DMS53 (cell line): ENCODE results near the gene COL27A1.
"Not testable (repeated sequence)": the region's sequence is repeated elsewhere in the genome, so short reads cannot be mapped to it uniquely, and the experiment has no call there.

Experiments
- DNase-seq: peaks from one replicate; lab custom pipeline; 2025; lab: John Stamatoyannopoulos, UW

COL27A1 gene

DNA sequence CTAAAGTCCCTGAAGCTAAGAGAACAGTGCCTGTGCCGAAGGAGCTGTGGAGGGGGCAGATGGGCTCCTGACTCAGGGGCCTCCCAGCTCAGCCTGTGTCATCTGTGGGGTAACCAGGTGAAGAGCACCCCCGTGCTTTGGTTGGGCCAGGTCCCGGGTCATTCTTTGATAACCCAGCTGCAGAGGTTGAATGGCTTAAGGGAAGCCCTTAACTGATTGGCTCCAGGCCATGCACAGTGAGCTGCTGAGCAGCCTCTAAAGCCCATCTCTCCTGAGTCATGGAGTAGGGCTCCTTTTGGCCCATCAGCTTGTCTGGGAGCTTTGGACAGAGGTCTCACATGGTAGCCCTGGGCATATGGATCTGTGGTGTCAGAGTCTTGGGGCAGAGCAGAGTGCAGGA, 28.7 kb downstream of the COL27A1 start:
- no peak for DNase-seq

DNA sequence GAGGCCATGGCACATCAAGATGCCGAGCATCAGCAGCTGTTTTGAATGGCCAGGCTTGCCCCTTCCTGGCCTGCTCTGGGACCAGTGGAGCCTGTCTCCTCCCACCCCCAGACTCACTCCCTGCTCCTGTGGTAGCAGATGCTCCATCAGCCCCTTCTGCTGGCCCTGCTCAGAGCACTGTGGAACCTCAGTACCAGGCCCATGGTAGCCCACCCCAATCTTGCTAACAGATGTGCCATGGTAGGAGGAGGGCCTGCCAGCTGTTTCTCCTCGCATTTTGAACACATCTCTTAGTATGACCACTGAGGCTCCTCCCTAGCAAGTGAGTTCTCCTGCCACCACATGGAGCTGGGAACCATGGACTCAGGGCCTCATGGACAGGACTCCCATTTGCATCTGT, 29.5 kb downstream of the COL27A1 start:
- no peak for DNase-seq

- DNase-seq = no peak
These were observed 30.5 kb downstream of the COL27A1 start for GRCh38 chr9:114185570-114186490.

DNA sequence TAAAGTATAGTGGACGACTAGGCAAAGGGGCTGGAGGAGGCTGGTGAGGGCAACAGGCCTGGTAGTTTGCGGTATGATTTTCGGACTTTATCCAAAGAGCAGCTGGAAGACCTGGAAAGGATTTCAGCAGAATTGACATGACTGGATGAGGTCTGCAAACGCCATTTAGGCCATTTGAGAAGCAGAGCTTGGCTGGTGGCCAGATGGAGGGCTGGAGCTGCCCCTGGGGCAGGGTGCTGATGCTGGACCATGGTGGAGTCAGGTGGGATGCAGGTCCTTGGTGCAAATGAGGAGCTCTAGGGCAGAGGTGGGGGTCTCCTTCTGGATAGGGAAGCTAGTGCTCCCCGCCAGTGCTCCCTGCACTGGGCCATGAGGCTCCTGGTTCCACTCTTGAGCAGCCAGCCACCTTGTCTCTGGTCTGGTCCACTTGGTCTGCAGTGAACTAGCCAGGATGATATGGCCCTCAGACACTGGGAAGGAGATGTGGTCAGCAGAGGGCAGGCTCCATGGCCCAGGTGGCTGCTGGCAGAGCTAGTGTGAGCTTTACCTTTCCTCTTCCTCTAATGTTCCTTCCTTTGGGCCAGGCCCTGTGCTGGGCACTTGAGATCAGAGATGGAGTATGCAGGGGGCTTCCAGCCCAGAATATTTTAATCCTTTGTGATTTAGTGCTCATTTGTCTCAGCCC, 31.4 kb downstream of the COL27A1 start:
- DNase-seq = no peak

DNA sequence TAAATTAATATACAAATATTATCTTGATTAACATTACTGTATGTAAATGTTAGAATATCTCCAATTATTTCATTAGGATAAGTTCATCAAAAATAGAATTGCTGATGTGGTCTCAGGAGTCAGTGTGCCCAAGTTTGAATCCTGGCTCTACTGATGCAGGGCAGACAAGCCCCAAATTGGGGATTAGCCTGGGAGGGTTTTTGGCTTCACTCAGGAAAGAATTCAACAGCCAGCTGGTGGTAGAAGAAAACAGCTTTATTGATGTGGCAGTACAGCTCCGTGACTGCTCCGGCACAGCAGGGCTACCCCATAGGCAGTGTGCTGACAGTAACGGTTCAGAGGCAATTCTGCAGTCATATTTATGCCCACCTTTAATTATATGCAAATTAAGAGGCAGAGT, 32.5 kb downstream of the COL27A1 start:
- DNase-seq = no peak

GRCh38 chr9:114189823-114190562, 34.7 kb downstream of the COL27A1 start:
- DNase-seq = no peak

DNA sequence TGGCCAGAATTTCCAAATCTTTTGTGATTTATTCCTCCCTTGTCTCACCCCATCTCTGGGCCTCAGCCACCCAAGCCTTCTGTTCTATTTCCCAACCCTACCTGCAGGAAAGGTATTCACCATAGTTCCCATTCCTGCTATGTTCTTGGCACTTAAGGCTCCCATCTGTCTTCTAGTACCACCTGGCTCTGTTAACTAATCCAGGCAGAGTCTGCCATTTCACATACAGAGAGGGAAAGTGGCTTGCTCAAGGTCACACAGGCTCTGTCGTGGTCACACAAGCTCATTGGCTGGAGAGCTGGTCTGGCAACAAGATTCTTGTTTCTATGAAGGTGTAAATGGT, 35.2 kb downstream of the COL27A1 start:
- DNase-seq = no peak

- DNase-seq = not testable (repeated sequence)
These were observed 36.1 kb downstream of the COL27A1 start for GRCh38 chr9:114191402-114191801.

DNA sequence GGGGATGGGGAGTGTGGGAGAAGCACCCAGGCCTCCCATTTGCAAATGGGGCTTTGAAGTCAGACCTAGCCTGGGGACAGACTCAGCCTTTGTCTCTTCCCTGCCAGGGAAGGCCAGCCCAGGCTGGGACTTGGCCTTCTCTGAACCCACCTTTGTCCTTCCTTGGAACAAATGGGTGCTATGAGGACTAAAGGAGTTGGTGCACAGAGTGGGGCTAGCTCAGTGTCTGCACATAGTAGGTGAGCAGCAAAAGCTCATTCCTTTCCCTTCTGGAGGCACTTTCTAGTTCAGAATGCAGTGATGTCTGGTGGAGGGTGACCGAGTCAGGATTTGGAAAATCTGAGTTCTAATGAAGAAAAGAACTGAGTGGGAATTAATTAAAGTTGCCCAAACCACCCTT, 37.2 kb downstream of the COL27A1 start:
- no peak for DNase-seq

- no peak for DNase-seq
These were observed 37.8 kb downstream of the COL27A1 start for GRCh38 chr9:114193090-114193489.

- DNase-seq = no peak
These were observed 40.8 kb downstream of the COL27A1 start for GRCh38 chr9:114196117-114196516.

DNA sequence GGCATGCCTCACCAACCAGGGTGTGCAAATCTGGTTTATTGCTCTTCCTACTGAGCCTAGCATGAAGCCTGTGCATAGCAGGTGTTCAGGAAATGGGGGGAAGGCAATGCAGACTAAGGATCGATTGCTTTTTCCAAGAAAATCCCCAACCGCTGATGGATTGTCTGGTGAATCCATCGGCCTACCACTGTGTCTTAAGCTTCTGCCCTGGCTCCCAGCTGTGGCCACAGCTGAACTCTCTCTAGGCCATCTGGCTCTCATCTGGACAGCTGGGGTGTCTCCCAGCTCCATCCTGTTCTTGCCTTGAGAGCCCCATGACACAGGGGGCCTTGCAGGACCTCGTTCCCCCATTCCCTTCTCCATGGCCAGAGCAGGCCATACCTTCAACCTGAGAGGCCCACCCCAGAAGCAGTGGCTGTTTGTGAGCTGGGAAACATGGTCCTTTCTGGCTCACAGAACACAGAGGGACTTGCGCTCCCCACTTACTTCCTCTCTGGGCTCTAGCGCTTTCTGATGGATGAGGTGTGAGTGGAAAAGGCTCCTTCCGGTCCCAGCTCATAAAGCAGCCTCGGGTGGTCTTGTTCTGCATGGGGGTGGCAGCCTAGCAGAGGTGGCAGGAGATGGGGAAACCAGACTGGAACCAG, 41.8 kb downstream of the COL27A1 start:
- no peak for DNase-seq

- DNase-seq = no peak
These were observed 43.1 kb downstream of the COL27A1 start for GRCh38 chr9:114198249-114199040.

DNA sequence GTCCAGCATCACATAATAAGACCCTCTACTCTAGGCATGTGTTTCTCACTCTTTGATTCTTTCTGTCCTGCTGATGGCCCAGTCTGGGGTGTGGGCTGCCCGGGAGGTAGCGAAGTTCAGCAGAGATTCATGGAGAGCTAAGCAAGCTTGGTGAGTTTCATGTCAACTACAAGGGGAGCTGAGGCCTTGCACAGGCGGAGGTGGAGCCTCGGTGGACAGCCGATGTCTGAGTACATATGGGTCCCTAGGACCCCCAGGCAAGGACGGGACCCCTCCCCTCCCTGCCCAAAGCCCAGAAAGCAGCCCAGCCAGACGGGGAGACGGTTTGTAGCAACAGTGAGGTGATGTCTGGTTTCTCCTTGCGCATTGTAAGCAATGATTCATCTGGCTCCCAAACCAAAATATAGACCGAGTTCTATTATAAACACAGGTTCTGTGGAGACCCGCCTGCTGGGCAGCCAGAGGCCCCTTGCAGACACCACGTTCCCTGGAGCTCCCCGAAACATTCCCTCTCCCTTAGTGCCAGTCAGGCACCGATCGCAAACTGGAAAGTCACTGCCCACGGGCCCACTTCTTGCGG, 45.5 kb downstream of the COL27A1 start:
- no peak for DNase-seq

- no peak for DNase-seq
These were observed 47.1 kb downstream of the COL27A1 start for GRCh38 chr9:114202396-114202795.

DNA sequence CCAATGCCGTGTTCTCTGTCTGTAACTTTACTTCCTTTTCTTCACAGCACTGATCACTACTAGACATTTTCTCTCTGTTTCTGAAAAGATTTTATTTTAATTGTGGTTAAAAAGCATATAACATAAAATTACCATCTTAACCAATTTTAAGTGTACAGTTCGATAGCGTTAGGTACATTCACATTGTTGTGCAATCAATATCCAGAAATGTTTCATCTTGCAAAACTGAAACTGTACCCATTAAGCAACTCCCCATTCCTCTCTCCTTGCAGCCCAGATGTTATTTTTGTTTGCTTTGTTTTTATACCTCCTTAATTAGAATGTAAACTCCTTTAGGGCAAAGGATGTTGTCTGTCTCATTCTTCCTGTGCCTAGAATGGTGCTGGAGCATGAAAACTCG, 47.5 kb downstream of the COL27A1 start:
- no peak for DNase-seq

GRCh38 chr9:114203410-114204140, 48.2 kb downstream of the COL27A1 start:
- DNase-seq = no peak

- no peak for DNase-seq
These were observed 48.9 kb downstream of the COL27A1 start for GRCh38 chr9:114204265-114204664.

DNA sequence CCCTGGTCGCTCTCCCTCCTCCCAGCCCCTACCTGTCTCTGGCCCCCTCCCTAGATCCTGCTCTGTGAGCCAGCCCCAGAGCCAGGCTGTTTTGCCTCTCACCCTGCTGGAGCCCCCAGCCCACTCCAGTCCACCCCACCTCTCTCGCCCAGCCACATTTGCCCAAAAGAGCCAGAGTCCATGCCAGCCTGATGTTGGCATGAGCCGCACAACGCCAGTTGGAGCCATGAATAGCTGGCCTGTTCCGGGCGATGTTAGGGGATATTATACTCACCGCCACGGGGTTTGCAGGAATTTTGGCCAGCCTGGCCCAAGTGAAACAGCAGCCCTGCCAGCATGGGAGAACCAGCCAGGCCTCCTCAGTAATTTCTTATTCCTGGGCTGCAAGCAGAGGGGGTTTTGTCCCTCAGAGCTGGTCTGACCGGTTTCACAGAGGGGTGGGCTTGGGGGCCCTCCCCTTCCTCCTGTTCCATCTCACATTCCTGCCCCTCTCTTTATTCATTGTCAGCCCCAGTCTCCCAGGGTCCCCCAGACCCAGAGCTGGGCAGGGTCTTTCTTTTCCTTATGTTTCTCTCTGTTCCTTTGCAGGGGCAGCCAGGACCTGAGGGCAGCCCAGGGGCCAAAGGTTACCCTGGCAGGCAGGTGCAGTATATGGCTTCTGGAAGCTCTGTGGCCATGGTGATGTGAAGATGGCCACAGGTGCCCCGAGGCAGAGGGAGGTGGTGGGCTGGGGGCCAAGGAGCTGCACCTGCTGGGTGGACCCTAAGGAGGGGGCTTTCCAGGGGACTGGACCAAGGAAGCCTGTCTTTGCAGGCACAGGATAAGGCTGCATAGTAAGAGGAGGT, 50.1 kb downstream of the COL27A1 start:
- no peak for DNase-seq
